ENCODE data around the gene SWT1.
"Not testable (repeated sequence)": the region's sequence is repeated elsewhere in the genome, so short reads cannot be mapped to it uniquely, and the experiment has no call there.

DNA sequence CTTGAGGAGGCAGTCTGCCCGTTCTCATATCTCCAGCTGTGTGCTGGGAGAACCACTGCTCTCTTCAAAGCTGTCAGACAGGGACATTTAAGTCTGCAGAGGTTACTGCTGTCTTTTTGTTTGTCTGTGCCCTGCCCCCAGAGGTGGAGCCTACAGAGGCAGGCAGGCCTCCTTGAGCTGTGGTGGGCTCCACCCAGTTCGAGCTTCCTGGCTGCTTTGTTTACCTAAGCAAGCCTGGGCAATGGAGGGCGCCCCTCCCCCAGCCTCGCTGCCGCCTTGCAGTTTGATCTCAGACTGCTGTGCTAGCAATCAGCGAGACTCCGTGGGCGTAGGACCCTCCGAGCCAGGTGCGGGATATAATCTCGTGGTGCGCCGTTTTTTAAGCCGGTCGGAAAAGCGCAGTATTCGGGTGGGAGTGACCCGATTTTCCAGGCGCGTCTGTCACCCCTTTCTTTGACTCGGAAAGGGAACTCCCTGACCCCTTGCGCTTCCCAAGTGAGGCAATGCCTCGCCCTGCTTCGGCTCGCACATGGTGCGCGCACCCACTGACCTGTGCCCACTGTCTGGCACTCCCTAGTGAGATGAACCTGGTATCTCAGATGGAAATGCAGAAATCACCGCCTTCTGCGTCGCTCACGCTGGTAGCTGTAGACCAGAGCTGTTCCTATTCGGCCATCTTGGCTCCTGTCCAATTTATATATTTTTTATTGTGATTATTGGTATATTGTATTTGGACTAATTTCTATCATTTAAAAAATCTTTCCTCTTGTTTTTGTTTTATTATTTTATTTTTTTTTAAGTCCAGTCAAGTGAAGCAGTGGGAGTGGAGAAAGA is 100.4 kb downstream of the SWT1 start:
- TF ChIP-seq, protein P1, sequence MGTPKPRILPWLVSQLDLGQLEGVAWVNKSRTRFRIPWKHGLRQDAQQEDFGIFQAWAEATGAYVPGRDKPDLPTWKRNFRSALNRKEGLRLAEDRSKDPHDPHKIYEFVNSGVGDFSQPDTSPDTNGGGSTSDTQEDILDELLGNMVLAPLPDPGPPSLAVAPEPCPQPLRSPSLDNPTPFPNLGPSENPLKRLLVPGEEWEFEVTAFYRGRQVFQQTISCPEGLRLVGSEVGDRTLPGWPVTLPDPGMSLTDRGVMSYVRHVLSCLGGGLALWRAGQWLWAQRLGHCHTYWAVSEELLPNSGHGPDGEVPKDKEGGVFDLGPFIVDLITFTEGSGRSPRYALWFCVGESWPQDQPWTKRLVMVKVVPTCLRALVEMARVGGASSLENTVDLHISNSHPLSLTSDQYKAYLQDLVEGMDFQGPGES (IDR thresholded peaks at IDR 0.05; ENCODE audit: low read depth, low read length), result not testable (repeated sequence)
- not testable (repeated sequence) for TF ChIP-seq POLR2AphosphoS5 (IDR thresholded peaks at IDR 0.05; ENCODE audit: low read depth, low read length); TCF12 (IDR thresholded peaks at IDR 0.05); SMC3 (IDR thresholded peaks at IDR 0.05; ENCODE audit: low read depth, low read length); EZH2phosphoT487 (IDR thresholded peaks at IDR 0.05; ENCODE audit: borderline replicate concordance, low read depth)
- TF ChIP-seq, protein P2, sequence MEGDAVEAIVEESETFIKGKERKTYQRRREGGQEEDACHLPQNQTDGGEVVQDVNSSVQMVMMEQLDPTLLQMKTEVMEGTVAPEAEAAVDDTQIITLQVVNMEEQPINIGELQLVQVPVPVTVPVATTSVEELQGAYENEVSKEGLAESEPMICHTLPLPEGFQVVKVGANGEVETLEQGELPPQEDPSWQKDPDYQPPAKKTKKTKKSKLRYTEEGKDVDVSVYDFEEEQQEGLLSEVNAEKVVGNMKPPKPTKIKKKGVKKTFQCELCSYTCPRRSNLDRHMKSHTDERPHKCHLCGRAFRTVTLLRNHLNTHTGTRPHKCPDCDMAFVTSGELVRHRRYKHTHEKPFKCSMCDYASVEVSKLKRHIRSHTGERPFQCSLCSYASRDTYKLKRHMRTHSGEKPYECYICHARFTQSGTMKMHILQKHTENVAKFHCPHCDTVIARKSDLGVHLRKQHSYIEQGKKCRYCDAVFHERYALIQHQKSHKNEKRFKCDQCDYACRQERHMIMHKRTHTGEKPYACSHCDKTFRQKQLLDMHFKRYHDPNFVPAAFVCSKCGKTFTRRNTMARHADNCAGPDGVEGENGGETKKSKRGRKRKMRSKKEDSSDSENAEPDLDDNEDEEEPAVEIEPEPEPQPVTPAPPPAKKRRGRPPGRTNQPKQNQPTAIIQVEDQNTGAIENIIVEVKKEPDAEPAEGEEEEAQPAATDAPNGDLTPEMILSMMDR (IDR thresholded peaks at IDR 0.05), result not testable (repeated sequence)
- TF ChIP-seq, protein P3, sequence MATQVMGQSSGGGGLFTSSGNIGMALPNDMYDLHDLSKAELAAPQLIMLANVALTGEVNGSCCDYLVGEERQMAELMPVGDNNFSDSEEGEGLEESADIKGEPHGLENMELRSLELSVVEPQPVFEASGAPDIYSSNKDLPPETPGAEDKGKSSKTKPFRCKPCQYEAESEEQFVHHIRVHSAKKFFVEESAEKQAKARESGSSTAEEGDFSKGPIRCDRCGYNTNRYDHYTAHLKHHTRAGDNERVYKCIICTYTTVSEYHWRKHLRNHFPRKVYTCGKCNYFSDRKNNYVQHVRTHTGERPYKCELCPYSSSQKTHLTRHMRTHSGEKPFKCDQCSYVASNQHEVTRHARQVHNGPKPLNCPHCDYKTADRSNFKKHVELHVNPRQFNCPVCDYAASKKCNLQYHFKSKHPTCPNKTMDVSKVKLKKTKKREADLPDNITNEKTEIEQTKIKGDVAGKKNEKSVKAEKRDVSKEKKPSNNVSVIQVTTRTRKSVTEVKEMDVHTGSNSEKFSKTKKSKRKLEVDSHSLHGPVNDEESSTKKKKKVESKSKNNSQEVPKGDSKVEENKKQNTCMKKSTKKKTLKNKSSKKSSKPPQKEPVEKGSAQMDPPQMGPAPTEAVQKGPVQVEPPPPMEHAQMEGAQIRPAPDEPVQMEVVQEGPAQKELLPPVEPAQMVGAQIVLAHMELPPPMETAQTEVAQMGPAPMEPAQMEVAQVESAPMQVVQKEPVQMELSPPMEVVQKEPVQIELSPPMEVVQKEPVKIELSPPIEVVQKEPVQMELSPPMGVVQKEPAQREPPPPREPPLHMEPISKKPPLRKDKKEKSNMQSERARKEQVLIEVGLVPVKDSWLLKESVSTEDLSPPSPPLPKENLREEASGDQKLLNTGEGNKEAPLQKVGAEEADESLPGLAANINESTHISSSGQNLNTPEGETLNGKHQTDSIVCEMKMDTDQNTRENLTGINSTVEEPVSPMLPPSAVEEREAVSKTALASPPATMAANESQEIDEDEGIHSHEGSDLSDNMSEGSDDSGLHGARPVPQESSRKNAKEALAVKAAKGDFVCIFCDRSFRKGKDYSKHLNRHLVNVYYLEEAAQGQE (IDR thresholded peaks at IDR 0.05; ENCODE audit: low read depth, low read length), result not testable (repeated sequence)
